Dedifferentiated amniotic fluid mesenchymal stem cell (primary cell): ENCODE measurements around the gene GUCY2D.
"Not testable (repeated sequence)": the region's sequence is repeated elsewhere in the genome, so short reads cannot be mapped to it uniquely, and the experiment has no call there.

Source experiments
- DNase-seq: peaks from one replicate; pipeline ENCODE4 v3.0.0-alpha.2; 2016; ENCODE audit errors: extremely low spot score

Gene GUCY2D

DNA sequence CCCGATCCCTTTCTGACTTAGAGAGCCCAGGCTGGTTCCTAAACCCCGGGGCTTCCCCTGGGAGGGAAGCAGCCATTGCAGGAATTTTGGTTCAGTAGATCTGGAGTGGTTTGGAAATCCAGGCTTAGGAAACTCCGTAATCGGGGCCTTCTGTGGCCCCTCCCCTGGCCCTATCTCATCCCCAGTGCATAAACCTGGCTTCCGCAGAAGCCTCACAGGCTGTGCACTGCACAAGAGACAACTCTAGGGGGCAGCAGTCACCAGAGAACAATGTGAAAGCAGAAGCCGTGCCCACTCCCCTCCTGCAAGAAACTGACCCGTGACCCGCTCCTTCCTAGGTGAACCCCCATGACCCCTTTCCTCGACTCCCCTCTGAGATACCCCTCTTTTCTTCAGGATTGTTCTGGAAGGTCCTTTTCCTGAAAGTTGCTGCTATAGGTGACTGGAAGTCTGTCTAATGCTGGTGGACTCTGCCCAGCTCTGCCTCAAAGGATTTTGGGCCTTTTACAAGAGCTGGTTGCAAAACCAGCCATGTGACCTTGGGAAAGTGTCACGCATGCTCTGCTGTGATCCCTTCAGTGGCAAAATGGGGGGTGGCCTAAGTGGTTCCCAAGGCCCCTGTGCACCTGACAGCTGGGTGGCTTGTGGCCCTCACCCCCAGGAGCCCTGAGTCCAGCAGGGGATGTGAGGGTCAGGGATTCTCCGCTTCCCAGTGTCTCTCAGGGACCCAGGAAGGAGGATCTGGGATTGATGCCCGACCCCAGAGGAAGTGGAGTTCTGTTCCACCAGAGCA is 14.4 kb downstream of the GUCY2D start:
- no peak for DNase-seq

DNA sequence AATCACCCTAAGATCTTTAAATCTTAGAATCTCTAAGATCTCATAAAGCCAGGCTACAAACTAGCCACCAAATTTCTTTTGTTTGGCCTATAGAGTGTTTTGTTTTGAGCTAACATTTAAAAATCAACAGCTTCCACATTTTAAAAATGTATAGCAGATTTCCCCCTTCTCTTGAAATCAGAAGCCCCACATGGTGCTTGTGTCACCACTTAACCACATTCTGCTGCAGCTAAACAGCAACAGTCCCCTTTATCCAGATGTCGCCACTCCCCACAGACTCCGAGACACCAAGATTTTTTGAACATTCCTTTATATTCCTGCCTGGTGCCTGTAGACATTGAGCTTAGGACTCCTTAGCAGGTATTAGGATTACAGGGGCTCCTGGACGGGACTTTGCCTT is 16.0 kb downstream of the GUCY2D start:
- no peak for DNase-seq

DNA sequence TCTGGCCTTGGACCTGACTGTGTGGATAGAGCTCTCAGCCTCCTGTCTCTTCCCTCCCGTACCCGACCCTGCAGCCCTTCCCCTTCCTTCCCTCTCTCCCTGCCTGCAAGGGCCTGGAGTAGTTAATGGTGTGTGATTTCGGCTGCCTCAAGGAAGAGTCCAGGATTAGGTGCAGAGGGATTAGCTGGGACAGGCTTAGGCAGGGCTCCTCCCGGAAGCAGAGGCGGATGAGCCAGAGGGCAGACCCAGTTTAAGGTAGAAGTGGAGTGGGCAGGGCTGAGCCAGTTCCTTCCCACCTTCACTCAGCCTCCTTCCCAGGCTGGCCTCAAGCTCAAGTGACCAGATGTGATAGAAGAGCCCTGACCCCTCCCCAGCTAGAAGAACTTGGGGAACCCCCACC is 16.8 kb downstream of the GUCY2D start:
- DNase-seq = no peak

DNA sequence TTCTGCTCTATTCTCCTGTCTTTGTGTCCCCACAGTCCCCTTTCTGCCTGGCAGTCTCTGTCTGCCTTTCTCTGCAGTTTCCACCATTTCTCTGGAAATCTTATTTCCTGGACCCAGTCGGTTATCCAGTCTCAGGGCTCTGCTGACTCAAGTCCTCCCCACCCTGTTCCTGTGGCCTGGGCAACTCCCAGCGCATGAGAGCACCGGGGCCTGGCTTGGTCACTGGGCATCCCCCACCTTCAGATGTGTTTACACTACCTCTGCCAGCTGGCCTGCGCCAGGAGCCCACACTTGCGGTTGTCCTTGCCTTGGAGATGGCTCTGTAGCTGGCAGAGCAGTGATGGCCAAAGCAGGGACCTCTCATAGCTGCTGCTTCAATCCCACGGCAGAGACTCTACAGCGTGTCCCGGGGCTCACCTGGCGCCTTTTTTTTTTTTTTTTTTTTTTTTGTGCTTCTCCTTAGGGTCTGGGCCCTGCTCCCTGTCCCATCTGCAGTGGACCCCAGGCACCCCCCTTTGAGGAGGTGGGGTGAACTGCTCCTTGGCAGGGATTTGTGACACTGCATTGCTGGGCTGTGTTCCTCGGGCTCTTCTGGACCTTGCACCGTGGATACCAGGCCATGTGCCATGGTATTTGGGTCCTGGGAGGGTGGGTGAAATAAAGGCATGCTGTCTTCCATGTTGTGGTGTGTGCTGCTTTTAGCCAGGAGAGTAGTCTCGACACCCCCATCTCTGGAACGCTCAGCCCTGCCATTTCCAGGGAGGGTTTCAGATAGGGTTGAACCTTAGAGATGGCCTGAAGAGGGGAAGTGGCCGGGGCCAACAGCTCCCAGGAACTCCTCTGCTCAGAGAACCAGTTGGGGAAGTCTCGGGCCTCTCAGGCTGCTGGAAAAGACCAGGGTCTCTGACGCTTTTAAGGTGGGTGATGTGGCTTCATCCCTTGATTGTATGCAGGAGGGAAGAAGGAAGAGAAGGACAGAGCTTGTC is 17.5 kb downstream of the GUCY2D start:
- no peak for DNase-seq

DNA sequence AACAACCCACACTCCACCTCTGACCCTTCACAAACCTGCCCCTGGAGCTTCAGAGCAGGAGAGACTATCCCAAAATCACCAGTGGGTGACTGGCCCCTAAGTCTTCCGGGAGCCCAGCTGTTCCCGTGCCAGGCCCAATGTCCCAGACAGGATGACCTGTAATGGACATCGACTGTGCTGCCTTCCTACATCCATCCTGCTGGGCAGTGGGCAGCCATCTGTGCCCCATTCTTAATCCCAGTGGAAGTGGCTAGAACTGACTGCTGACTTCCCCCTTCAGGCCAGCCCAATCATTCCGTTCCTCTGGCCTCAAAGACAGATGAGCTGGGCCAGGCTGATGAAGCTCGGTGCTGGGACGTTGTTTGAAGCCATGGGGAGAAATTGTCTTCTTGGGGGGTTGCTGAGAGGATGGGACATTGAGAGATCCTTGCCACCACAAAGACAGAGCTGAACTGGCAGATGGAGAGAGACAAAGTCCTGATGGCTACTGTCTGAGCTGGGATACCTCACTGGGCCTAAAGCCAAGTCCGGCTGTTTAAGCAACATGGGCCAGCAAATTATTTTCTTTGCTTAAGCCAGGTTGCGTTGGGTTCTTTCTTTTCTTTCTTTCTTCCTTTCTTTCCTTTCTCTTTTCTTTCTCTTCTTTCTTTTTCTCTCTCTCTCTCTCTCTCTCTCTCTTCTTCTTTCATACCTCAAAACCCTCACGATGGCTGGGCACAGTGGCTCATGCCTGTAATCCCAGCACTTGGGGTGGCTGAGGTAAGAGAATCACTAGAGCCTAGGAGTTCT is 18.6 kb downstream of the GUCY2D start:
- DNase-seq = no peak

DNA sequence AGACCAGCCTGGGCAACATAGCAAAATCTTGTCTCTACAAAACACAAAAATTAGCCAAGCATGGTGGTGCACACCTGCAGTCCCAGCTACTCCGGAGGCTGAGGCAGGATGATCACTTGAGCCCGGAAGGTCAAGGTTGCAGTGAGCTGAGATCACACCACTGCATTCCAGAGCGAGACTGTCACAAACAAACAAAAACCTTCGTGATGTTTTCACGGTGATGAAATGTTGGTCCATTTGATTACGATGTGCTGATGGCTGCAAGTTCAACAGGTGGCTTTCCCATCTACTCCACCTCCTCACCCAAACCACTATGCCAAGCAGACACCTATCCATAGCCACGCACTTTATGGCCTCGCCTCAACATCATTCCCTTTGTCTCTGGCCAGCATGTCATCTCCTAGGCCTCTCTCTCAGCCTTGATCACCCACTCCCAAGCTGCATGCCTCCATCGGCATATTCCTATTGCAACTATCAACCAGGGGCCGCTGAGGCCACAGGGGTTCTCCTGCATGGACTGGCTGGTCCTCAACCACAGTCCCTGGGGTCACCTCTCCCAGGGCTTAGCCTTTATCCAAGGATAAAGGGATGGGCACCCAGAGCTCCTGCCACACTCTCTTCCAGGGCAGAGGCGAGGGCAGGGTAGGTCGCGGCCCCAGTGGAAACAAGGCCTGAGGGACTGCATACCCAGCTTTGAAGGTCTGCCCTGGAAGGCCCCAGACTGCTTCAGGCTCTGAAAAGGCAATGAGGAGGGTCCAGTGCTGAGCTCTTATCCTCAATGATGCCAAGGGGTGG is 19.3 kb downstream of the GUCY2D start:
- no peak for DNase-seq

DNA sequence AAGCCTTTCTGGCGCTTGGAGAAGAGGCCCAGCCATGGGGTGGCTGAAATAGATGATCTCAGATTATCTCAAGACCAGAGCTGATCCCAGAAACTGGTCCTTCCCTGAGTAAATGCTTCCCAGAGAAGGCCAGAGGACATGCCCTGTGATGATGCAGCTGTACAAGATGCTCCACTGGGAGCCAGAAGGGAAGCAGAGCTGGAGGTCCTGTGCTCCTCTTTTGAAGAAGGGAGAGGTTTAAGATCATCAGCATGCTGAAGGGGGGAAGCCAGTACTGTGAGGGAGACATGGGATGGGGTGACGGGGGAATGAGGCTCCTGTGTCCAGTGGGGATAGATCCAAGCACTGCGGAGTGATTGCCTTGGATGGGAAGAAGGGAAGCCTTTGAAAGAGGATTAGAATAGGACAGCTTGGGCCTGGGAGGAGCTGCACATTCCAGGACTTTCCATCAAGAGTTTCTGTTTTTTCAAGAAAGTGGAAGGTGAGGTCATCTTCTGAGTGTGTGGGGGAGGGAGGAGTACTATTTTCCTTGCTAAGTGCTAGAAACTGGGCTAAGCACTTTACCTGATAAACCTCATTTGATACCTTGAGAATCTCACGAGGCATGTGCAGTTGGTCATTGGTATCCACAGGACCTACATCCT is 20.1 kb downstream of the GUCY2D start:
- DNase-seq = no peak

DNA sequence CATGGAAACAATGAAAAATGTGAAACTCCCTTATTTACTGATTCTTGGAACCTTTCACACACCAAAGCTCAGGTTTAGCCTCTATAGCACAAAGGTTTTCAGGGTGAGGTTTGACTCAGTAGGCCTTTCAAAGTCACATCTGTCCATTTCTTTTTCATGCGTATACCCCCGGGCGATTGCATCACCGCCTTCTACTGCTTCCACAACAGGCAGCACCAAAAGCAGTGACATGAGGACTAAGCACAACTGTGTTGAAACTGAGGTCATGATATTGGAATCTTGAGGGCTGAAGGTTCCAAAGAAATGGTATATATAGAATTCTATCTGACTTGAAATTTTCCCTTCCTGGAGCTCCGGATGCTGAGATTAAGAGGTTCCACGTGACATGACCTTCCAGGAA is 21.7 kb downstream of the GUCY2D start:
- not testable (repeated sequence) for DNase-seq

DNA sequence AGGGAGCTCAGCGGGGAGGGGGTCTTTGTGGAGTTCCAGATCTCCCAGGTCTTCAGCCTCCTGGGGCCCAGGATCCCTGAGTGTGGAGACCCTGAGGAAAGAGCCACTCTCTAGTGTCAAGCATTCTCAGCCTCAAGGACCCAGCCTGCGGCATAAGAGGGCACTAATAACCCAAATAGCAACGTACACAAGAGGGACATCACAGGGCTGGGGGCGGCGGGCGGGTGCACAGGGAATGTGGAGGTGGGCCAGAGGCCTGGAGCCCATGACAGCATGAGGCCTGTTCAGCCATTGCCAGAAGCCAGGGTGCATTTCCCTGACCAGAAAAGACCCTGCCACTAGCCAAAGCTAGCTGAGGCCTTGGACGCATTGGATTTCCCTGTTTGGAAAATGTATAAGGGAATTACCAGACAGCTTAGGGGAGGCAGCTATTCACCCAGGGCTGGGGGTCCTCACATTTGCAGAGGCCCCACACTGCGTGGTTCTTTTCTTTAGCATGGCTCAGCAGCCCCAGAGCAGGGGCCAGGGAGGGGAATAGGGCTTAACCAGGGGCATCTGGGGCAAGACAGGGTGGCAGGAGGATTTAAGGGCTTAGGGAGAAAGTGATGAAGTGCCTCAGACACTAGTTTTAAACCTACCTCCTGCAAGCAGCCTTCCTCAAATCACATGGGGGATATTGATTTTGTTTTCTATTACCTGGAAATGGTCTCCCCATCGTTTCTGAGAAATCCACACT is 22.9 kb downstream of the GUCY2D start:
- DNase-seq = no peak

DNA sequence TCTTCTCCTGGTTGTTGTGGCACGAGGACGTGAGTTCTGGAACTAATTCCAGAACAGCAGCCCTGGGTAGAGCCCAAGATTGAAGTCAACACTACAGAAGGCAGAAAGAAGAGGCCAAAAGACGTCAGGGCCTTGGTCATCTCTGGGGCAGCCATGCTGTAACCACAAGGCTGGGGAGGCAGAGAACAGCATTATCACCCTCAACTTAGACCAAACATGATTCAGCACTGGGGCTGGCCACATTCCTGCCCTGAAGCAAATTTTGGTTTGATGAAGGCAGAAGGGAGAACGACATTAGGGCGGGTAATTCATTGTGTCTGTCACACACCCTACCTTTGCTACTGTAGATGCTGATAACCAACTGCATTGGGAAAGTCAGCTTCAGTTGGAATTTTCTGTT is 26.7 kb downstream of the GUCY2D start:
- DNase-seq = no peak

DNA sequence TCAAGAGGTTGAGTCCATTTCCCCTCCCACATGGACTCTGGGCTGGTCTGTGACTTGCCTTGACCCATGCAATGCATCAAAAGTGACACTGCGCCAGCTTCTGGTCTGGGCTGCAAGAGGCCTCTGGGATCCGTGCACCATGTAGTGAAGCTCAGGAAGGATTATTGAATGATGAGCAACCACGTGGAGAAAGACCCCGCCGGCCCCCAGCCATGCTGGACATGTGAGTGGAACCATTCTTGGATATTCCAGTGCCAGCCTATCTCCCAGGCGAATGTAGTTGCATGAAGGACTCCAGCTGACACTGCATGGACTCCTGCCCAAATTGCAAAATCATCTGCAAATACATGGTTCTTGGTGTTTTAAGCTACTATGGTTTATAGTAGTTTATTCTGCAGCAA is 28.8 kb downstream of the GUCY2D start:
- DNase-seq = no peak

DNA sequence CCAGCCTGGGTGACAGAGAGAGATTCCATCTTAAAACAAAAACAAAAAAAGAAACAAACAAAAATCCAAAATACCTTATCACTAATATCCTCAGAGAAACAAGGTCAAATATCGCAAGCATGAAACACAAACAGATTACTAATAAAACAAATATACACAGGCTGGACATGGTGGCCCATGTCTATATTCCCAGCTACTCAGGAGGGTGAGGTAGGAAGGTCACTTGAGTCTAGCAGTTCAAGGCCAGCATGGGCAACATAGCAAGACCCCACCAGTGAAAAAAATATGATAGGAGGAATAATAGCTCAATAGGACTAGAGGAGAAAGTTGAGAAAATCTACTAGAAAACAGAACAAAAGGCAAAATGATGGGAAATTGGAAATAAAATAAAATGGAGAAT is 29.5 kb downstream of the GUCY2D start:
- no peak for DNase-seq

DNA sequence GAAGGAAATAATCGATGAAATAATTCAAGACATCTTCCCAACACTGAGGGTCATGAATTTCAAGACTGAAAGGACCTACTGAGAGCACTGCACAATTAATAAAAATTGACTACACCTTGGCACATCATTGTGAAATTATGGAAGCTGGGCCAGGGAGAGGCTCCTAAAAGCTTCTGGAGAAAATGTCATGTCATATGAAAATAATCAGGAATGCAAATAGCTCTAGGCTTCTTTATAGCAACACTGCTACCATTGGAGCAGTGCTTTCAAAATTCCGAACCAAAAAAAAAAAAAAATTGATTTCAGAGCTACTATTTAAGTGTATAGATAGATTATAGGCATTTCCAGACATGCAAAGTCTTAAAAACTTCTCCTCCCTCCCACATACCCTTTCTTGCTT is 30.0 kb downstream of the GUCY2D start:
- DNase-seq = no peak

DNA sequence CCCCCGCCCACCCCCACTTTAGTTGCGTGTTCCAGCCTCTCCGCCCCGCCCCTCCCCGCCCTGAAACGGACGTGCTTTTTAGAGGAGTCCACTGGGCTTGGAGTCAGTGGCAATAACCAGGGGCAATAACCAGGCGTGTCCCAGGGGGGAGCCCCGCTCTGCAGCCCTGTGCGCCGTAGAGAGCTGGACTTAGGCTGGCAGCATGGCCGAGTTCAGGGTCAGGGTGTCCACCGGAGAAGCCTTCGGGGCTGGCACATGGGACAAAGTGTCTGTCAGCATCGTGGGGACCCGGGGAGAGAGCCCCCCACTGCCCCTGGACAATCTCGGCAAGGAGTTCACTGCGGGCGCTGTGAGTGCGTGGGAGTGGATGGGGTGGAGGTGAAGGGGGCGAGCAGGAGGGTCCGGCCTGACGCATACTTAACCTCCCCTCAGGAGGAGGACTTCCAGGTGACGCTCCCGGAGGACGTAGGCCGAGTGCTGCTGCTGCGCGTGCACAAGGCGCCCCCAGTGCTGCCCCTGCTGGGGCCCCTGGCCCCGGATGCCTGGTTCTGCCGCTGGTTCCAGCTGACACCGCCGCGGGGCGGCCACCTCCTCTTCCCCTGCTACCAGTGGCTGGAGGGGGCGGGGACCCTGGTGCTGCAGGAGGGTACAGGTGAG is 36.7 kb downstream of the GUCY2D start, which contains the start of gene ALOX15B:
Gene ALOX15B (plus strand): TSS at position 106 of the 657 bp plus-strand sequence. CDS start 97 bp downstream, at position 203.
- DNase-seq = no peak

DNA sequence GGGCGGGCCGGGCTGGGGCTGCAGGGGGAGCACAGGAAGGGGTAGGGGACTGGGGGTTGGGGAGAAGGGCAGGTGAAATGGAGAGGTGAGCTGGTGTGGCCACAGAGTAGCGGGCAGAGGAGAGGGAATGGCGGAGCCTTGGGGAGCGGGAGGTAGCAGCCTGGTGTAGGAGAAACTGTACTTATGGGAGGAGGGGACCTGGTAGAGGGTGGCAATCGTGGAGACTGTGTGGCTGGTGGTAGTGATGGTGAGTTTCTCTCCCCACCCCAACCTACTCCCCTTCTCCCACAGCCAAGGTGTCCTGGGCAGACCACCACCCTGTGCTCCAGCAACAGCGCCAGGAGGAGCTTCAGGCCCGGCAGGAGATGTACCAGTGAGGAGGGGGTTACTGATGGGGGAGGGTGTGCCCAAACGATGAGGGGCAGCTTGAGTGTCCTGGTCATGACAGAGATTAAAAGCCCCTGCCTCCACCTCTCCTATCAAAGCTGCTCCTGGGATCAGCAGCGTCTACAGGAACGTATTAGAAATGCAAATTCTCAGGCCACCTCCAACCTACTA is 37.3 kb downstream of the GUCY2D start:
- DNase-seq = no peak

DNA sequence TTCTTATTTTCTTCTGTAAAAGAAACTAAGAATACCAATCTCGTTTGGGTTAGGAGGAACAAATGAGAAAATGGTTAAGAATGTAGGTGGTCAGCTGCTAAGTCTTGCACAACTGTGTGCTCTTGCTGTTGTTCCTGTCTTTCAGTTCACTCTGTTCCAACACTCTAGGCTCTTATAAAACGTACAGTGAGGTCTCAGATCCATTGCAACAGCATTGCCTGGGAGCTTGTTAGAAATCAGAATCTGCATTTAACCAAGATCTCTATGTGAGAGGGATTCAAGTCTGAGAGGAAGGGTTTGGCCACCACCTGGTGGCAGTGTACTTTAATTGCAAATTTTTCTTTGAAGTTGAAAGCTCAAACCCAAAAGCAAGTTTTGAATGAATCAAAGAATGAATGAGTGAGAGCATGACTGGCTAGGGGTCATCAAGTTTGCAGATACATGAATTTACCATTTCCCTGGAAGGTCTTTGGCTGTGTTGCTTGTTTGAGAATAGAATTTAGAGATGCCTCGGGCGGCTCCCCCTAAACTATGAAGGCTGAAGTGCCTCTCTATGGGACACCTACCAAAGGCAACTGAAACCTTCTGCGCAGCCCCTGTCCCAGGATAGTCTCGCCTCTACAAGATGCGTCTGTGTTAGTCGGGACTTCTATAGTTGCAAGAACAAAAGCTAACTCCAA is 39.0 kb downstream of the GUCY2D start:
- DNase-seq = peak; percentile 58

DNA sequence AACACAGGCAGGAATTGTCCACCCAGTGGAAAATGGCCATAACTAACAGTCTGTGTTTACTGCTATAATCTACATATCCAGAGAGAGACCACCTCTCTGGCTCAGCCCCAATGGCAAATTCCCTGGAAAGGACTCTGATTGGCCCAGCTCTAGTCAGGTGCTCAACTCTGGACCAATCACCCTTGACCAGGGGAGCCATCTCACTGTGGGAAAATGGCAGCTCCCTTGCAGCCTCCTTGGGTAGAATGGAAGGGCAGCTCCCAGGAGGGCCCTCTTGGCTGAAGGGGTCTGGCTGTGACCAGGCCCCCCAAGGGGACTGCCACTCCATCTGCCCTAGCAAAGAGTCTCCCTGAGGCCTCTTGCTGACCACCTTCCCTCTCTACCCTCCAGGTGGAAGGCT is 39.6 kb downstream of the GUCY2D start:
- DNase-seq = no peak
